ENCODE measurements around the gene KRT32. TPM values are rescaled to one million over a fixed set of nuclear protein-coding genes. Genes with fewer than 3 reads are reported as not detected.
"Not testable (repeated sequence)": the region's sequence is repeated elsewhere in the genome, so short reads cannot be mapped to it uniquely, and the experiment has no call there.

The KRT32 gene
- total and polyA plus RNA-seq, 4 donors: not detected

GRCh38 chr17:41433586-41433985 is 33.6 kb downstream of the KRT32 start:
- H3K4me1 ChIP-seq (ENCODE audit: control insufficient read depth in 1 of 2, insufficient read depth in 2 of 2, low read length in 2 of 2): no peaks in the 10 kb centered on the region
- WGBS, 2 donors: 55 to 59% methylated on average over 4 of the region's 4 CpGs
- no peak overlapping the region for H3K27ac ChIP-seq (ENCODE audit: low read depth in 1 of 2, low read length in 2 of 2)
- H3K4me3 ChIP-seq (ENCODE audit: low read length in 2 of 2): no peak overlapping the region
- ATAC-seq (ENCODE audit: low FRiP score) (no peak), DNase-seq (no peak)
- H3K27me3 ChIP-seq (ENCODE audit: control insufficient read depth in 1 of 2, insufficient read depth in 2 of 2, low read length in 1 of 2): no peaks in the 10 kb centered on the region
- H3K9me3 ChIP-seq (ENCODE audit: control insufficient read depth, low read length): no peaks in the 10 kb centered on the region
- intact Hi-C loops (cut with DNase I): no loop called here
- no peaks in the 10 kb centered on the region for H3K36me3 ChIP-seq (ENCODE audit: control insufficient read depth in 1 of 2, insufficient read depth in 2 of 2, low read length in 1 of 2)

GRCh38 chr17:41430376-41430775 is 36.8 kb downstream of the KRT32 start:
- intact Hi-C loops (cut with DNase I); H3K4me3 ChIP-seq (ENCODE audit: low read length in 2 of 2); H3K9me3 ChIP-seq (ENCODE audit: control insufficient read depth, low read length); ATAC-seq (ENCODE audit: low FRiP score); H3K27me3 ChIP-seq (ENCODE audit: control insufficient read depth in 1 of 2, insufficient read depth in 2 of 2, low read length in 1 of 2); H3K4me1 ChIP-seq (ENCODE audit: control insufficient read depth in 1 of 2, insufficient read depth in 2 of 2, low read length in 2 of 2); H3K27ac ChIP-seq (ENCODE audit: low read depth in 1 of 2, low read length in 2 of 2); DNase-seq; H3K36me3 ChIP-seq (ENCODE audit: control insufficient read depth in 1 of 2, insufficient read depth in 2 of 2, low read length in 1 of 2): not testable (repeated sequence)
- 87 to 88% methylated on average over 9 of the region's 9 CpGs for WGBS, 2 donors

- H3K27me3 ChIP-seq (ENCODE audit: control insufficient read depth in 1 of 2, insufficient read depth in 2 of 2, low read length in 1 of 2): no peaks in the 10 kb centered on the region
- H3K36me3 ChIP-seq (ENCODE audit: control insufficient read depth in 1 of 2, insufficient read depth in 2 of 2, low read length in 1 of 2): no peaks in the 10 kb centered on the region
- no peaks in the 10 kb centered on the region for H3K4me1 ChIP-seq (ENCODE audit: control insufficient read depth in 1 of 2, insufficient read depth in 2 of 2, low read length in 2 of 2)
- H3K4me3 ChIP-seq (ENCODE audit: low read length in 2 of 2): no peak overlapping the region
- no peak overlapping the region for H3K27ac ChIP-seq (ENCODE audit: low read depth in 1 of 2, low read length in 2 of 2)
- ATAC-seq (ENCODE audit: low FRiP score) (no peak), DNase-seq (no peak)
- WGBS, 2 donors: 75% methylated on average over 7 of the region's 7 CpGs
- no peaks in the 10 kb centered on the region for H3K9me3 ChIP-seq (ENCODE audit: control insufficient read depth, low read length)
- intact Hi-C loops (cut with DNase I): no loop called here
These were observed 37.5 kb downstream of the KRT32 start for GRCh38 chr17:41429667-41430066.

GRCh38 chr17:41428591-41429291 is 38.4 kb downstream of the KRT32 start:
- ATAC-seq (ENCODE audit: low FRiP score) (no peak), DNase-seq (no peak)
- Histone ChIP-seq H3K9me3 (ENCODE audit: control insufficient read depth, low read length) (no peaks in the 10 kb centered on the region), H3K4me1 (ENCODE audit: control insufficient read depth in 1 of 2, insufficient read depth in 2 of 2, low read length in 2 of 2) (no peaks in the 10 kb centered on the region), H3K27ac (ENCODE audit: low read depth in 1 of 2, low read length in 2 of 2) (no peak overlapping the region), H3K36me3 (ENCODE audit: control insufficient read depth in 1 of 2, insufficient read depth in 2 of 2, low read length in 1 of 2) (no peaks in the 10 kb centered on the region), H3K27me3 (ENCODE audit: control insufficient read depth in 1 of 2, insufficient read depth in 2 of 2, low read length in 1 of 2) (no peaks in the 10 kb centered on the region), H3K4me3 (ENCODE audit: low read length in 2 of 2) (no peak overlapping the region)
- intact Hi-C loops (cut with DNase I): no loop called here
- WGBS, 2 donors: 60 to 61% methylated on average over 4 of the region's 4 CpGs

GRCh38 chr17:41424111-41424635 is 43.0 kb downstream of the KRT32 start, which contains the start of gene KRT37:
KRT37 (minus strand) TSS chr17:41424585; CDS start chr17:41424523, 62 bp downstream.
- Histone ChIP-seq H3K9me3 (ENCODE audit: control insufficient read depth, low read length) (no peaks in the 10 kb centered on the region), H3K4me3 (ENCODE audit: low read length in 2 of 2) (no peak within 1 kb of the TSS), H3K36me3 (ENCODE audit: control insufficient read depth in 1 of 2, insufficient read depth in 2 of 2, low read length in 1 of 2) (no peaks in the 10 kb centered on the region), H3K4me1 (ENCODE audit: control insufficient read depth in 1 of 2, insufficient read depth in 2 of 2, low read length in 2 of 2) (no peaks in the 10 kb centered on the region), H3K27me3 (ENCODE audit: control insufficient read depth in 1 of 2, insufficient read depth in 2 of 2, low read length in 1 of 2) (no peaks in the 10 kb centered on the region), H3K27ac (ENCODE audit: low read depth in 1 of 2, low read length in 2 of 2) (no peak within 1 kb of the TSS)
- intact Hi-C loops (cut with DNase I): no loop called here
- WGBS, 2 donors: 86 to 88% methylated on average over 12 to 13 of the region's 13 CpGs
- DNase-seq (no peak), ATAC-seq (ENCODE audit: low FRiP score) (no peak)

GRCh38 chr17:41422586-41422985 is 44.6 kb downstream of the KRT32 start:
- 87 to 91% methylated on average over 11 of the region's 11 CpGs for WGBS, 2 donors
- intact Hi-C loops (cut with DNase I); DNase-seq; H3K27me3 ChIP-seq (ENCODE audit: control insufficient read depth in 1 of 2, insufficient read depth in 2 of 2, low read length in 1 of 2); H3K36me3 ChIP-seq (ENCODE audit: control insufficient read depth in 1 of 2, insufficient read depth in 2 of 2, low read length in 1 of 2); H3K27ac ChIP-seq (ENCODE audit: low read depth in 1 of 2, low read length in 2 of 2); H3K4me3 ChIP-seq (ENCODE audit: low read length in 2 of 2); H3K9me3 ChIP-seq (ENCODE audit: control insufficient read depth, low read length); H3K4me1 ChIP-seq (ENCODE audit: control insufficient read depth in 1 of 2, insufficient read depth in 2 of 2, low read length in 2 of 2): not testable (repeated sequence)
- ATAC-seq (ENCODE audit: low FRiP score): peak; percentile 31

GRCh38 chr17:41421617-41422016 is 45.6 kb downstream of the KRT32 start:
- no peak overlapping the region for H3K4me3 ChIP-seq (ENCODE audit: low read length in 2 of 2)
- ATAC-seq (ENCODE audit: low FRiP score) (no peak), DNase-seq (no peak)
- intact Hi-C loops (cut with DNase I): no loop called here
- no peaks in the 10 kb centered on the region for H3K36me3 ChIP-seq (ENCODE audit: control insufficient read depth in 1 of 2, insufficient read depth in 2 of 2, low read length in 1 of 2)
- no peak overlapping the region for H3K27ac ChIP-seq (ENCODE audit: low read depth in 1 of 2, low read length in 2 of 2)
- no peaks in the 10 kb centered on the region for H3K27me3 ChIP-seq (ENCODE audit: control insufficient read depth in 1 of 2, insufficient read depth in 2 of 2, low read length in 1 of 2)
- no peaks in the 10 kb centered on the region for H3K9me3 ChIP-seq (ENCODE audit: control insufficient read depth, low read length)
- H3K4me1 ChIP-seq (ENCODE audit: control insufficient read depth in 1 of 2, insufficient read depth in 2 of 2, low read length in 2 of 2): no peaks in the 10 kb centered on the region
- WGBS, 2 donors: 71 to 77% methylated on average over 4 of the region's 4 CpGs

GRCh38 chr17:41421116-41421515 is 46.1 kb downstream of the KRT32 start:
- intact Hi-C loops (cut with DNase I): no loop called here

GRCh38 chr17:41420134-41420533 is 47.1 kb downstream of the KRT32 start:
- Histone ChIP-seq H3K4me1 (ENCODE audit: control insufficient read depth in 1 of 2, insufficient read depth in 2 of 2, low read length in 2 of 2) (no peaks in the 10 kb centered on the region), H3K27me3 (ENCODE audit: control insufficient read depth in 1 of 2, insufficient read depth in 2 of 2, low read length in 1 of 2) (no peaks in the 10 kb centered on the region), H3K27ac (ENCODE audit: low read depth in 1 of 2, low read length in 2 of 2) (no peak overlapping the region), H3K9me3 (ENCODE audit: control insufficient read depth, low read length) (no peaks in the 10 kb centered on the region), H3K4me3 (ENCODE audit: low read length in 2 of 2) (no peak overlapping the region), H3K36me3 (ENCODE audit: control insufficient read depth in 1 of 2, insufficient read depth in 2 of 2, low read length in 1 of 2) (no peaks in the 10 kb centered on the region)
- no peak for DNase-seq
- intact Hi-C loops (cut with DNase I): no loop called here
- WGBS, 2 donors: 49 to 54% methylated on average over 4 of the region's 4 CpGs
- ATAC-seq (ENCODE audit: low FRiP score): no peak

More at GRCh38 chr17:41421116-41421515, 46.1 kb downstream of the KRT32 start:
- Histone ChIP-seq H3K4me3 (ENCODE audit: low read length in 2 of 2) (no peak overlapping the region), H3K27me3 (ENCODE audit: control insufficient read depth in 1 of 2, insufficient read depth in 2 of 2, low read length in 1 of 2) (no peaks in the 10 kb centered on the region), H3K36me3 (ENCODE audit: control insufficient read depth in 1 of 2, insufficient read depth in 2 of 2, low read length in 1 of 2) (no peaks in the 10 kb centered on the region), H3K4me1 (ENCODE audit: control insufficient read depth in 1 of 2, insufficient read depth in 2 of 2, low read length in 2 of 2) (no peaks in the 10 kb centered on the region), H3K27ac (ENCODE audit: low read depth in 1 of 2, low read length in 2 of 2) (no peak overlapping the region), H3K9me3 (ENCODE audit: control insufficient read depth, low read length) (no peaks in the 10 kb centered on the region)
- ATAC-seq (ENCODE audit: low FRiP score) (no peak), DNase-seq (no peak)
- whole genome bisulfite sequencing, 2 donors: 81 to 84% methylated on average over 9 of the region's 9 CpGs

All from aorta (tissue), 5 donors.